Mesangial cell (primary cell): ENCODE data around the gene HAUS6. TPM values are rescaled to one million over a fixed set of nuclear protein-coding genes. Genes with fewer than 3 reads are reported as not detected.

Experiments used
- total RNA-seq: library from RNA; depleted of rRNA; stranded (reverse); fragments of >200 nt; gene quantifications from 2 replicates; pipeline ENCODE4 v1.2.3, GENCODE V29; 2015

HAUS6 gene
- 6.3 and 15.2 TPM in 2 replicates for total RNA-seq

GRCh38 chr9:19102631-19103345 is at the start of gene HAUS6:
Gene HAUS6, minus strand, starts transcription at chr9:19102904. Its CDS starts 253 bp downstream, at chr9:19102651.

GRCh38 chr9:19048966-19049916 is 53.5 kb downstream of the HAUS6 start, which contains the start of gene RRAGA:
Gene RRAGA, plus strand, starts transcription at chr9:19049427. Its CDS starts 233 bp downstream, at chr9:19049660.

DNA sequence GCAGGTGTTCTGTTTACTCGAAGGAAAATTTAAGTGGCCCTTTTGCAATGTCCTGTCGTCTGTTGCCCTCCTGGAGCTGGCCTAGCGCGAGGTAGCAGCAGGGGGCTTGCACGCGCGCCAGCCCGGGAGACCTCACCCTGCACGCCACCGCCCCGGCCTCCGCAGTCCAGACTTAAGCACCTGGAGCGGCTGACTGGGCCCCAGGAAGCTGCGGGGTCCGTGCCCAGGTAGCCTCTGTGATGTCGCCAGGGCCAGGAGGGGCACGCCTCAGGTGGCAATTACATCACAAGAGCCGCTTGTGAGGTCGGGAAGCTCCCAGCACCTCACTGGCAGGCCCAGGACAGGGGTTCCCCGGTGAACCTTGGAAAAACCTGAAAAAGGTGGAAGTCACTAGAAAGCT is 69.7 kb downstream of the HAUS6 start, which contains the start of gene SAXO1:
Gene SAXO1, minus strand, starts transcription at position 195 of the 400 bp plus-strand sequence. CDS start 301 bp downstream, outside the sequence.

Other genes starting within 250 kb of the HAUS6 start
- 0.51 TPM in 1 of 2 replicates, not detected in the other for gene SAXO1, start 69.7 kb downstream of the HAUS6 start, total RNA-seq
- 59.0 and 64.5 TPM in 2 replicates for gene RRAGA, start 53.5 kb downstream of the HAUS6 start, total RNA-seq
- 63.6 and 117 TPM in 2 replicates for gene PLIN2, start 24.6 kb upstream of the HAUS6 start, total RNA-seq
- gene DENND4C, start 127.8 kb upstream of the HAUS6 start, total RNA-seq = 20.2 and 34.9 TPM in 2 replicates